SJCRH30 (cell line): ENCODE results near the gene TKTL1. TPM values are rescaled to one million over a fixed set of nuclear protein-coding genes. Genes with fewer than 3 reads are reported as not detected.

ENCODE experiments used
- DNase-seq, 2 experiments: peaks; one replicate each; pipeline ENCODE4 v3.0.0-alpha.2; 2015 to 2020
- H3K27ac ChIP-seq: fragments of 250-450 bp; sonication (Bioruptor Pico); 2 replicates; pipeline ENCODE4 v1.5.1; 2020; ENCODE audit warnings: mild to moderate bottlenecking, moderate library complexity
- H3K27me3 ChIP-seq: fragments of 250-450 bp; sonication (Bioruptor Pico); 2 replicates; pipeline ENCODE4 v1.5.1; 2020; ENCODE audit warnings: mild to moderate bottlenecking, moderate library complexity
- H3K36me3 ChIP-seq: fragments of 250-450 bp; sonication (Bioruptor Pico); 2 replicates; pipeline ENCODE4 v1.5.1; 2020; ENCODE audit warnings: mild to moderate bottlenecking, moderate library complexity
- H3K4me1 ChIP-seq: fragments of 250-450 bp; sonication (Bioruptor Pico); 2 replicates; pipeline ENCODE4 v1.5.1; 2020; ENCODE audit warnings: mild to moderate bottlenecking, moderate library complexity
- H3K4me3 ChIP-seq: fragments of 250-450 bp; sonication (Bioruptor Pico); 2 replicates; pipeline ENCODE4 v1.5.1; 2020; ENCODE audit warnings: mild to moderate bottlenecking, moderate library complexity
- H3K9me3 ChIP-seq: fragments of 250-450 bp; sonication (Bioruptor Pico); replicated peaks from 2 replicates; pipeline ENCODE4 v1.5.1; 2020; ENCODE audit warnings: mild to moderate bottlenecking, moderate library complexity
- total RNA-seq: library from RNA; depleted of rRNA; stranded (reverse); fragments of >200 nt; shearing (Covaris generic); gene quantifications from 2 replicates; pipeline ENCODE4 v1.2.3, GENCODE V29; 2014

Gene TKTL1
- total RNA-seq, 1 experiment from 2014 or later = 1.1 TPM

DNA sequence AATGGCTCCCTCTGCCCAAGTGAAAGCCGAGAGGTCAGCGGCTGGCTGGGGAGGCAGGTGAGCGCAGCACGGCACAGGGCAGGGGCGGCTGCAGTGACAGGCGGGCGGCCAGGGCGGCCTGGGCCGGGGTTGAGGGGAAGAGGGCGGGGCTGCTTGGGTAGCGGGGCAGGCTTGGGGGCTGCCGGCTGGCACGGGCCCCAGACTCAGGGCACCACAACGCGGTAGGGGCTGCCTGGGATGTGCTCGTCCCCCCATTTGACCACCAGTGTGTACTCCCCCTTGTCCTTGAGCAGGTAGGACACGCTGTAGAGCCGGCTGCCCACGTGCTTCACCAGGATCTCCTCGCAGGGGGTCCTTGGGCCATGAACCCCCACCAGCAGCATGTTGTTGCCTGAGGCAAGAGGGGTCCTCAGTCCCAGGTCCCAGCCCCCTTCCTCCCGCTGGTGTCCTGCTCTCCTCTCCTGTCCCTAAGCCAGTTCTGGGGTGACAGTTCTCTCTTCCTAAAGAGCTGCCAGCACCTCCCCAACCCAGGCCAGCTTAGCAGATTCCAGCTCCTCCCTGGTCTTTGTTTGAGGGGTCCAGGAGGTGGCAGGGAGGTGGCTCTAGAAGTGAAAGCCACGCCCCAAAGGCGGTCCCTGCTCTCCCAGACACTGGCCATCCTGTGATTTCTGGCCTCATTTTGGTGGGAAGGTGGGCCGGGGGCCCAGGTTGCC lies 53.2 kb downstream of the TKTL1 start:
- Histone ChIP-seq H3K4me1 (no peaks in the 10 kb centered on the region), H3K27me3 (no peaks in the 10 kb centered on the region), H3K9me3 (no peaks in the 10 kb centered on the region), H3K27ac (no peak overlapping the region), H3K4me3 (no peak overlapping the region), H3K36me3 (peaks cover 5% of the 10 kb centered on the region; the same call in 1 of the 2 replicates)
- DNase-seq = no peak

DNA sequence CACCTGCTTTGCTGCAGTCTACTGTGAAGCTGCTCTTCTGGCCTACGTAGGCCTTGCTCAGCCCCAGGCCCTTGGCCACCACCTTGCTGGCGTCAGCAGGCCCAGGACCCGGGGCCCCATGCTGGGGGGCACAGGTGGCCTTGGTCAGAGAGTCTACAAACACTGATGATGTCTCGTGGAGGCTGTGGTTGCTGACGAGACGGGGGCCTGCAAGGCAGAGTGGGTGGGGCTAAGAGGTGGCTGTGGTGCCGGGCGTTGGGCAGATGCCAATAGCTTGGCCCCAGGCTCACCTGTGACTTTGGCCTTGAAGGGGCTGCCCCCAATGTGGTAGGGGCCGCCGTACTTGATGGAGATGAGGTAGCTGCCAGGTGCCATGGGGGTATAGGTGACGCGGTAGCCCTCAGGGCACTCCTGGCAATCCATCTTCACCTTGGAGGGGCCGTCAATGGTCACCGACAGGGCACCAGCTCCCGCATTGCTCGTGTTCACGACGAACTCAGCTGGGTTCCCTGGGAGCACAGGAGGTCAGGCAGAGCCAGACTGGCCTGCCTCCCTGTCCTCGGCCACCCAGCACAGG lies 53.9 kb downstream of the TKTL1 start:
- Histone ChIP-seq H3K27ac (no peak overlapping the region), H3K4me3 (no peak overlapping the region), H3K36me3 (peaks cover 5% of the 10 kb centered on the region; the same call in 1 of the 2 replicates), H3K9me3 (no peaks in the 10 kb centered on the region), H3K27me3 (no peaks in the 10 kb centered on the region), H3K4me1 (no peaks in the 10 kb centered on the region)
- DNase-seq = no peak

- DNase-seq = no peak
- Histone ChIP-seq H3K9me3 (no peaks in the 10 kb centered on the region), H3K27me3 (no peaks in the 10 kb centered on the region), H3K36me3 (peaks cover 5% of the 10 kb centered on the region; the same call in 1 of the 2 replicates), H3K4me3 (no peak overlapping the region), H3K4me1 (no peaks in the 10 kb centered on the region), H3K27ac (no peak overlapping the region)
Measured at GRCh38 chrX:154349979-154350378, 54.4 kb downstream of the TKTL1 start.

DNA sequence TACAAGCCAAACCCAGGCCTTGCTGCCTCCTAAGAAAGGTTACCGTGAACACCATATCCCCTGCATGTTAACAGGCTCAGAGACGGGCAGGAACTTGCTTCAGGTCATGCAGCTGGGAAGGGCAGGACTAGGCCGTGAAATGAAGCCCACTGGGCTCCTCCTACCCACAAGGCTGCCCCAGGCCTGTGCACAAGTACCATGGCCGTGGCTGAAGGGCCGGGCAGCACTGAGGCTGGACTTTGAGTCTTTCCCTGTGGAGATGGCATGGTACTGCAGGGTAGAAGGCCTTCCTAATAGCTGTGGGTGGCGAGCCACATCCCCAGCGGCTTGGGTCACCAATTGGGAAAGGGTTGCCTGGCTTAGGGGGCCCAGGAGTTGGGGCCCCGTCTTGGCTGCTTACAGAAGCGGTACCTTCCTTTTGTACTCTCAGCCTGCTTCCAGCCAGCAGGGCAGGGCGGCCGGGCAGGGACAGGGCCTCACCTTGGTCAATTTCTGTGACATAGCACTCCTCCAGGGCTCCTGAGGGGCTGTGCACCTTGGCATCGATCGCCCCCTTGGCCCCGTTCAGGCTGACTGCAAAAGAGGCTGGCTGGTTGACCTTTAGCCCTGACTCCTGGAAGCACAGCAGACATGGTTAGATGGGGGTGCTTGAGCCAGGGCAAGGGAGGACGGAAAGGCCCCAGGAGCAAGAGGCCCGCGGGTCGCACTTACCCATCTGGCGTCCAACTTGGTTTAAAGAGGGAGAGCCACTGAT lies 55.0 kb downstream of the TKTL1 start:
- Histone ChIP-seq H3K36me3 (peaks cover 5% of the 10 kb centered on the region; the same call in 1 of the 2 replicates), H3K27ac (no peak overlapping the region), H3K9me3 (no peaks in the 10 kb centered on the region), H3K27me3 (no peaks in the 10 kb centered on the region), H3K4me3 (no peak overlapping the region), H3K4me1 (no peaks in the 10 kb centered on the region)
- no peak for DNase-seq

DNA sequence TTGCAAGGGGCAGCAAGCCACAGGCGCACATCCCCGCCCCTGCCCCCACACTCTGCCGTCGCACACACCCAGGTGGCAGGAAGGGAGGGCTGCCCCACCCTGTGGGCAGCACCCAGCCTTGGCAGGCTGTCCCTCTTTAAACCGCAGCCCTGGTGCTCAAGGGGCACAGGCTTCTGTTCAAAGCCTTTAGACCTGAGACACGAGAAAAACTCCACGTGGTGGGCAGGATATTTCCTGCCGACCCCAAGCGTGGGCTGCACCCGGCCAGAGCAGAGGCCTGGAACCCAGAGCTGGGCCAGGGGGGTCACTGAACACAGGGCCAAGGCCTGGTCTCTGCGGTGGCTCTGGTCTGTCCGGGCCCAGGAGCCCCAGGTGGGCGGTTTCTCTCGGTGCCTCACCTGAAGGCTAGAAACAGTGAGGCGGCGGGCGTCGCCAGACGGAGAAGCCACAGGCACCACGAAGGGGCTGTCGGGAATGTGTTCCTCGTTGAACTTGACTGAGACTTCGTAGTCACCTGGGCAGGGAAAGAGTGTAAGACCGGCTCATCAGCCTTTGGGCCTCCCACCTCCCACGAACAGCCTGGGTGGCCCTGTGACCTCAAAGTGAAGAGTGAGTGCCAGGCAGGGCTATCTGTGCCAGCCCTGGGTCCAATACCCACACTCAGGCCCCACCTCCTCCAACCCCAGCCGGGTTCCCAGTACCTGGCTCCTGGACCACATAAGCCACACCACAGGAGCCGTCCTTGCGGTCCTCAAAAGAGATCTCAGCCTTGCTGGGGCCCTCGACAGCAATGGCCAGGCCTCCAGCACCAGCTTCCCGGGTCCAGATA lies 55.8 kb downstream of the TKTL1 start:
- Histone ChIP-seq H3K36me3 (peaks cover 5% of the 10 kb centered on the region; the same call in 1 of the 2 replicates), H3K4me1 (no peaks in the 10 kb centered on the region), H3K27me3 (no peaks in the 10 kb centered on the region), H3K27ac (no peak overlapping the region), H3K9me3 (no peaks in the 10 kb centered on the region), H3K4me3 (no peak overlapping the region)
- no peak for DNase-seq

- H3K27me3 ChIP-seq = no peaks in the 10 kb centered on the region
- peaks cover 5% of the 10 kb centered on the region; the same call in 1 of the 2 replicates for H3K36me3 ChIP-seq
- no peaks in the 10 kb centered on the region for H3K4me1 ChIP-seq
- H3K27ac ChIP-seq = no peak overlapping the region
- no peak for DNase-seq
- H3K9me3 ChIP-seq = no peaks in the 10 kb centered on the region
- H3K4me3 ChIP-seq = no peak overlapping the region
Measured at GRCh38 chrX:154352012-154352401, 56.4 kb downstream of the TKTL1 start.

- Histone ChIP-seq H3K27me3 (no peaks in the 10 kb centered on the region), H3K4me3 (no peak overlapping the region), H3K9me3 (no peaks in the 10 kb centered on the region), H3K27ac (no peak overlapping the region), H3K36me3 (peaks cover 5% of the 10 kb centered on the region; the same call in 1 of the 2 replicates), H3K4me1 (no peaks in the 10 kb centered on the region)
- no peak for DNase-seq
Measured at GRCh38 chrX:154352466-154352865, 56.9 kb downstream of the TKTL1 start.

DNA sequence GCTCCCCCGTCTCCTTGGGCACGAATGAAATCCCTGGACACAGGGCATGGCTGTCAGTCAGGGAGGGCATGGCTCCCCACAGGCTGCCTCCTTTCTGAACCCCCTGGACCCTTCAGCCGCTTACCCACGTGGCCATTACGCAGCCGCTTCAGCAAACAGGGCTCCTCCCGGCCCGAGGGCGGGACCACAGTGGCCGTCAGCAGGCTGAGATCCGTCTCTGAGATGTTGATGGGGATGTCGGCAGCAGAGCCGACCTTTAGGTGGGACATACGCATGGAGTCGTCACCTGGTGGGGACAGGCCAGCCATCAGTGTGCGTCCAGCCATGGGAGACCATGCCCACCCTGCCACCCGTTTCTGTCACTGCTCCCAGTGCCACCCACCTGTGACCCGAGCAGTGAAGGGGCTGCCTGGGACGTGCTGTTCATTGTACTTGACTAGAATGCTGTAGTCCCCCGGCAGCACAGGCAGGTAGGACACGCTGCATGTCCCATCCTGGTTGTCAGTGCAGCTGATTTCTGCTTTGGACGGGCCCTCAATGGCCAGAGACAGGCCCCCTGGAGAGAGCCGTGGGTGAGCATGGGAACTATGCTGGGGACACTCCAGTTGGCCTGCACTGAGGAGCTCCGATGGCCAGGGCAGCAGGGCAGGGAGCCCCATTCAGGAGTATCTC lies 57.7 kb downstream of the TKTL1 start:
- Histone ChIP-seq H3K9me3 (no peaks in the 10 kb centered on the region), H3K27me3 (no peaks in the 10 kb centered on the region), H3K4me3 (no peak overlapping the region), H3K36me3 (peaks cover 5% of the 10 kb centered on the region; the same call in 1 of the 2 replicates), H3K27ac (no peak overlapping the region), H3K4me1 (no peaks in the 10 kb centered on the region)
- no peak for DNase-seq

DNA sequence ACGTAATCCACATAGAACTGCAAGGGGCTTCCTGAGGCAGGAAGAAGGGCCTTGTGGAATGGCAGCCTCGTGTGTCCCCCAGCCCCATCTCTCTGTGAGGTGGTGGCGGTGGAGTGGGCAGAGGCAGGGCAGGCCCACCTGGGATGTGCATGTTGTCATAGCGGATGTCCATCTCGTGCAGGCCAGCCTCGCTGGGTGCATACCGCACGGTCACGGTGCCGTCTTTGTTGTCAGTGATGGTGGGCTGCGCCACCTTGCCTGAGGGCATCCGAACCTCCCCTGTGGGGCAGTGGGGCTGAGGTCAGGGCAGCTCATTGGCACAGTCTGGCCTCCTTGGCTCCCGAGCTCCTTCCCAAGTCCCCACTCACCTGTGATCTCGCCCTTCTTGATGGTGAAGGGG lies 58.4 kb downstream of the TKTL1 start:
- H3K27me3 ChIP-seq = no peaks in the 10 kb centered on the region
- H3K4me3 ChIP-seq = no peak overlapping the region
- DNase-seq = no peak
- no peak overlapping the region for H3K27ac ChIP-seq
- no peaks in the 10 kb centered on the region for H3K9me3 ChIP-seq
- H3K36me3 ChIP-seq = peaks cover 5% of the 10 kb centered on the region; the same call in 1 of the 2 replicates
- no peaks in the 10 kb centered on the region for H3K4me1 ChIP-seq

- peaks cover 3% of the 10 kb centered on the region; the same call in 1 of the 2 replicates for H3K36me3 ChIP-seq
Measured at GRCh38 chrX:154354516-154354915, 58.9 kb downstream of the TKTL1 start.

GRCh38 chrX:154355094-154355775 lies 59.6 kb downstream of the TKTL1 start:
- H3K27ac ChIP-seq = no peak overlapping the region
- peaks cover 3% of the 10 kb centered on the region; the same call in 1 of the 2 replicates for H3K36me3 ChIP-seq

More at GRCh38 chrX:154354516-154354915, 58.9 kb downstream of the TKTL1 start:
- Histone ChIP-seq H3K4me1 (no peaks in the 10 kb centered on the region), H3K27ac (no peak overlapping the region), H3K9me3 (no peaks in the 10 kb centered on the region), H3K4me3 (no peak overlapping the region), H3K27me3 (no peaks in the 10 kb centered on the region)
- DNase-seq = no peak

GRCh38 chrX:154355776-154356140 lies 60.2 kb downstream of the TKTL1 start:
- Histone ChIP-seq H3K36me3 (peaks cover 3% of the 10 kb centered on the region; the same call in 1 of the 2 replicates), H3K27me3 (no peaks in the 10 kb centered on the region), H3K9me3 (no peaks in the 10 kb centered on the region), H3K27ac (no peak overlapping the region), H3K4me3 (no peak overlapping the region), H3K4me1 (no peaks in the 10 kb centered on the region)
- no peak for DNase-seq

More at GRCh38 chrX:154355094-154355775, 59.6 kb downstream of the TKTL1 start:
- Histone ChIP-seq H3K4me3 (no peak overlapping the region), H3K9me3 (no peaks in the 10 kb centered on the region), H3K4me1 (no peaks in the 10 kb centered on the region), H3K27me3 (no peaks in the 10 kb centered on the region)
- DNase-seq = no peak

DNA sequence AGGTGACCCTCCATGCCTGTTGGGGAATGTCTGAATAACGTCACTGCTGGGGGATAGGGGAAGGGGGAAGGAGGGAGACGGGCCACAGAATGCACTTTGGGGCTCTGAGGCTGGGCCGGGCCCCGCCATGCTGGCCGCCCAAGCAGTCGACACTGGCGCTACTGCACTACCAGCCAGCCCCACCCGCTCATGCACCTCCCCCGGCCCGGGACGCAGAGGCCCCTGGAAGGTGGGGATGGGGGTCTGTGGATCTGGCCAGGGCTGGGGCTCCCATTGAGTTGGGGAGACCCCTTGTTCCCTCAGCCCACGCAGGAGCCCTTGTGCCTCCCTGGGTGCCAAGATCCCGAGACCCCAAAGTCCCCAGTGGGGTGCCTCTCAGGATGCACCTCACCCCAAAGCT lies 61.0 kb downstream of the TKTL1 start:
- no peak for DNase-seq
- Histone ChIP-seq H3K27me3 (no peaks in the 10 kb centered on the region), H3K27ac (no peak overlapping the region), H3K4me3 (no peak overlapping the region), H3K4me1 (no peaks in the 10 kb centered on the region), H3K9me3 (no peaks in the 10 kb centered on the region), H3K36me3 (peaks cover 5% of the 10 kb centered on the region; the same call in 1 of the 2 replicates)
